ENCODE results near the gene DSCAM. TPM values are rescaled to one million over a fixed set of nuclear protein-coding genes. Genes with fewer than 3 reads are reported as not detected.

Gene DSCAM
- total and polyA plus RNA-seq, 2 donors (not counting 1 experiment from before 2014, with no cell fraction given): under 0.01 to 0.01 TPM

DNA sequence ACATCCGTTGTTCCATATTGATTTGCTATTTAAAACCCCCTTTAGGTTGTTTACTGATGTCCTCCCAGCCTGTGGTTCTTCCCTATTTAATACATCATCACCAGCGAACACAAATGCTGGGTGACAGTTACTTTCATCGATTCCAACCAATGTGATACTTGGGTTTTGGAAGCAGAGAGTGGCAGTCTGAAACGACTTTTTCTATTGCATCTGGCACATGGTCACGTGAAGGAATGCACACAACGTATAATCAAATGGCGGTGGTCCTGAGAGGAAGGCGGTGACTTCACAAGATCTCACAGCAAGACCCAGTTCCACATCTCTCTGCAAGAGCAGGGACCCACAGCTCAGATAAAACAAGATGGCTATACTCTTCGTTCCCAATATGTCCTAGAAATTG is 213.9 kb downstream of the DSCAM start:
- no peak overlapping the region for H3K4me2 ChIP-seq (ENCODE audit: extremely low read depth, insufficient read depth, low read length)
- no peak overlapping the region for H3K4me3 ChIP-seq (replicated peaks in 1 of 4; ENCODE audit: control extremely low read depth in 1 of 4, insufficient read depth in 1 of 4, low read depth in 3 of 4, low read length in 4 of 4)
- H3K36me3 ChIP-seq (ENCODE audit: control insufficient read depth, insufficient read depth, low read length): no peaks in the 10 kb centered on the region
- no peak overlapping the region for H3K27ac ChIP-seq (ENCODE audit: insufficient read depth, low read length)
- no peaks in the 10 kb centered on the region for H3K27me3 ChIP-seq (ENCODE audit: control insufficient read depth, insufficient read depth, low read length)
- no peak for TF ChIP-seq EZH2 (IDR thresholded peaks at IDR 0.05; ENCODE audit: low read length, missing control alignments)
- TF ChIP-seq, protein P1, sequence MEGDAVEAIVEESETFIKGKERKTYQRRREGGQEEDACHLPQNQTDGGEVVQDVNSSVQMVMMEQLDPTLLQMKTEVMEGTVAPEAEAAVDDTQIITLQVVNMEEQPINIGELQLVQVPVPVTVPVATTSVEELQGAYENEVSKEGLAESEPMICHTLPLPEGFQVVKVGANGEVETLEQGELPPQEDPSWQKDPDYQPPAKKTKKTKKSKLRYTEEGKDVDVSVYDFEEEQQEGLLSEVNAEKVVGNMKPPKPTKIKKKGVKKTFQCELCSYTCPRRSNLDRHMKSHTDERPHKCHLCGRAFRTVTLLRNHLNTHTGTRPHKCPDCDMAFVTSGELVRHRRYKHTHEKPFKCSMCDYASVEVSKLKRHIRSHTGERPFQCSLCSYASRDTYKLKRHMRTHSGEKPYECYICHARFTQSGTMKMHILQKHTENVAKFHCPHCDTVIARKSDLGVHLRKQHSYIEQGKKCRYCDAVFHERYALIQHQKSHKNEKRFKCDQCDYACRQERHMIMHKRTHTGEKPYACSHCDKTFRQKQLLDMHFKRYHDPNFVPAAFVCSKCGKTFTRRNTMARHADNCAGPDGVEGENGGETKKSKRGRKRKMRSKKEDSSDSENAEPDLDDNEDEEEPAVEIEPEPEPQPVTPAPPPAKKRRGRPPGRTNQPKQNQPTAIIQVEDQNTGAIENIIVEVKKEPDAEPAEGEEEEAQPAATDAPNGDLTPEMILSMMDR (conservative IDR thresholded peaks at IDR 0.05 in 1 of 2, IDR thresholded peaks at IDR 0.05 in 1 of 2; ENCODE audit: low read depth in 1 of 2, low read length in 2 of 2): no peak
- no peaks in the 10 kb centered on the region for H3K79me2 ChIP-seq (ENCODE audit: control insufficient read depth, insufficient read depth, low read length)
- no peak overlapping the region for H3K9ac ChIP-seq (ENCODE audit: insufficient read depth, low read length)
- DNase-seq (ENCODE audit: low read depth in 2 of 2): no peak
- H3K9me3 ChIP-seq (ENCODE audit: control insufficient read depth, insufficient read depth, low read depth, low read length): no peaks in the 10 kb centered on the region
- no peaks in the 10 kb centered on the region for H4K20me1 ChIP-seq (ENCODE audit: control insufficient read depth, extremely low read depth, insufficient read depth, low read length)
- H2AFZ ChIP-seq (ENCODE audit: low read length): no peak overlapping the region
- no peaks in the 10 kb centered on the region for H3K4me1 ChIP-seq (ENCODE audit: control insufficient read depth, extremely low read depth, insufficient read depth, low read length)

DNA sequence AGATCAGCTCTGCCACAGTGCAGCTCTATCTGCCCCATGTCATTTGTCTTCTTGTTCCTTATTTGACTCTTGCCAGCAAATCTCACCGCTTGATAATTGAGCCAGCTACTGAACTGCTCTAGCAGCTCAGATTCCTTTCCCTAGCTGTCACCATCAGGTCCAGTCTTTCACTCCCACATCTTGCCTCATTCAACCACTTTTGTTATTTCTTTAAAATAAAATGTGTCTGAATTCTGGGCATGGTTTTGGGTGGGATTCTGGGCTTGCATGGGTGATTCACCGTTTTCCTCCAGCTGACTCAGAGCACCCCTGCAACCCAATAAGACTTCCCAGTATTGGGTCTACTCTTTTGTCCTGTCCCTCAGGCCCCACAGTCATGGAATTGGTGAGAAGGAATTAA is 215.7 kb downstream of the DSCAM start:
- DNase-seq (ENCODE audit: low read depth in 2 of 2): peak in 1 of 2 donors; percentile 88
- Histone ChIP-seq H3K27me3 (ENCODE audit: control insufficient read depth, insufficient read depth, low read length) (no peaks in the 10 kb centered on the region), H4K20me1 (ENCODE audit: control insufficient read depth, extremely low read depth, insufficient read depth, low read length) (no peaks in the 10 kb centered on the region), H3K9me3 (ENCODE audit: control insufficient read depth, insufficient read depth, low read depth, low read length) (no peaks in the 10 kb centered on the region), H3K9ac (ENCODE audit: insufficient read depth, low read length) (no peak overlapping the region), H3K27ac (ENCODE audit: insufficient read depth, low read length) (no peak overlapping the region), H2AFZ (ENCODE audit: low read length) (no peak overlapping the region), H3K36me3 (ENCODE audit: control insufficient read depth, insufficient read depth, low read length) (no peaks in the 10 kb centered on the region), H3K4me2 (ENCODE audit: extremely low read depth, insufficient read depth, low read length) (no peak overlapping the region), H3K4me1 (ENCODE audit: control insufficient read depth, extremely low read depth, insufficient read depth, low read length) (no peaks in the 10 kb centered on the region), H3K79me2 (ENCODE audit: control insufficient read depth, insufficient read depth, low read length) (no peaks in the 10 kb centered on the region), H3K4me3 (replicated peaks in 1 of 4; ENCODE audit: control extremely low read depth in 1 of 4, insufficient read depth in 1 of 4, low read depth in 3 of 4, low read length in 4 of 4) (no peak overlapping the region)
- no peak for TF ChIP-seq EZH2 (IDR thresholded peaks at IDR 0.05; ENCODE audit: low read length, missing control alignments)
- TF ChIP-seq, protein P1 (conservative IDR thresholded peaks at IDR 0.05 in 1 of 2, IDR thresholded peaks at IDR 0.05 in 1 of 2; ENCODE audit: low read depth in 1 of 2, low read length in 2 of 2): no peak

DNA sequence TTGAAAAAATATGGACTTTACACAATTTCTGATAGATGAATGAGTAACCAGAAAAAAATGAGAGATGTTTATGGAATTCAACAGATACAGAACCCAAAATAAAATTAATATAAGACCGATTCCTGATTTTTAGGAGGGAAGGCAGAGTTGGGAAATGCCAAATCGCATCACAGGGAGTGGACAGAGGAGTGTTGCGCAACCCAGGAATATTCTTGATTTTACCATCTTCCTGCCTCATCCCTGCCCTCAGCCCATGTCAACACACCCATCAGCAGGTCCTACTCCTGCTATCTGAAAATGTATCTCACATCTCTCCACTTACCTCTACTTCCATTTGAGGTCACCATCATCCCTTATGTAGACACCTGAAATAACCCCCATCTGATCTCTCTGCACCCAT is 221.0 kb downstream of the DSCAM start:
- Histone ChIP-seq H4K20me1 (ENCODE audit: control insufficient read depth, extremely low read depth, insufficient read depth, low read length) (no peaks in the 10 kb centered on the region), H3K36me3 (ENCODE audit: control insufficient read depth, insufficient read depth, low read length) (no peaks in the 10 kb centered on the region), H3K27me3 (ENCODE audit: control insufficient read depth, insufficient read depth, low read length) (no peaks in the 10 kb centered on the region), H3K9me3 (ENCODE audit: control insufficient read depth, insufficient read depth, low read depth, low read length) (no peaks in the 10 kb centered on the region), H3K4me2 (ENCODE audit: extremely low read depth, insufficient read depth, low read length) (no peak overlapping the region), H3K9ac (ENCODE audit: insufficient read depth, low read length) (no peak overlapping the region), H3K79me2 (ENCODE audit: control insufficient read depth, insufficient read depth, low read length) (no peaks in the 10 kb centered on the region), H3K4me3 (replicated peaks in 1 of 4; ENCODE audit: control extremely low read depth in 1 of 4, insufficient read depth in 1 of 4, low read depth in 3 of 4, low read length in 4 of 4) (no peak overlapping the region), H3K27ac (ENCODE audit: insufficient read depth, low read length) (no peak overlapping the region), H3K4me1 (ENCODE audit: control insufficient read depth, extremely low read depth, insufficient read depth, low read length) (no peaks in the 10 kb centered on the region), H2AFZ (ENCODE audit: low read length) (no peak overlapping the region)
- no peak for DNase-seq (ENCODE audit: low read depth in 2 of 2)
- TF ChIP-seq, protein P1 (conservative IDR thresholded peaks at IDR 0.05 in 1 of 2, IDR thresholded peaks at IDR 0.05 in 1 of 2; ENCODE audit: low read depth in 1 of 2, low read length in 2 of 2): no peak
- no peak for TF ChIP-seq EZH2 (IDR thresholded peaks at IDR 0.05; ENCODE audit: low read length, missing control alignments)
